ENCODE data around the gene MRPS9. TPM values are rescaled to one million over a fixed set of nuclear protein-coding genes. Genes with fewer than 3 reads are reported as not detected.

Gene MRPS9
- total and polyA plus RNA-seq, 2 of the 13 experiments (the other 11 are each of a cell fraction or from before 2014, with no cell fraction given), result 31.2 to 91.8 TPM

DNA sequence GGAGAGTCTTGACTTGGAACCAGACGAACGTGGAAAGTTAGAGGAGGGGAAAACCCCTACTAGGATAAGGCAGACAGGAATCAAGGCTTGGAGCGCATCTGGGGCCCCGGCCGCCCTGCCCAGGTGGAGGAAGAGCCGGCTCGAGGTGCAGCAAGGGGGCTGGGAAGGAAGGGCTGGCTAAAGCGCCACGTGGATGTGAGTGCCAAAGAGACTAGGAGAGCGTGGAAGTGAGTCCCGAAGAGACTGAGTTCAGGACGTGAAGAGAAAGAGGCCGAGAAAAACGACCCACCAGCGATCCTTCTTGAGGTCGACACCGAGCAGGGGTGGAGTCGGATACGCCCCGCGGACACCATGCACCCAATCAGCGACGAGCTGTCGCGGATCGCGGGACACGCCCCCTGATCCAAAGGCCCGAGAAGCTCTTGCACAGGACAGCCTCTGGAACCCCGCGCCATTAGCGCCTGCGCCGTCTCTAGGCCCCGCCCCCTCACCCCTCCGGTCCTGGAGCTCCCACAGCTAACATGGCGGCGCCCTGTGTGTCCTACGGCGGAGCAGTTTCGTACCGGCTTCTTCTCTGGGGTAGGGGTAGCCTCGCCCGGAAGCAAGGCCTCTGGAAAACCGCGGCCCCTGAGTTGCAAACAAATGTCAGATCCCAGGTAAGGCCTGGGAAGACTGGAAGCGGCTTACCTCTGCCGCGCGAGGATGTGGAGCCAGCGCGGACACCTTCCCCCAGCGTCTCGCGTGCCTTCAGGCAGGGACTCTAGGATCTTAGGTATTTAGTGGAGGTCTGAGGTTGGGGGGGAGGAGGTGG, at the start of gene MRPS9 (continued):
- TF ChIP-seq DR1 (CRISPR knock-in tag; IDR thresholded peaks at IDR 0.05) (peak; percentile 67), MXI1 (IDR thresholded peaks at IDR 0.05; ENCODE audit: borderline replicate concordance, low read depth, low read length) (peak; percentile 71; the same call in 1 of the 3 replicates), TRAFD1 (CRISPR knock-in tag; IDR thresholded peaks at IDR 0.05; ENCODE audit: borderline replicate concordance) (peak; percentile 70; the same call in 1 of the 2 replicates), ZNF713 (CRISPR knock-in tag; IDR thresholded peaks at IDR 0.05) (0 out of 2 replicates have a peak, but pooled peaks have one; percentile 30), U2AF1 (optimal IDR thresholded peaks at IDR 0.05; ENCODE audit: low read depth, low read length) (peak; percentile 79), ATM (IDR thresholded peaks at IDR 0.05; ENCODE audit: borderline replicate concordance) (no peak), ZNF383 (CRISPR knock-in tag; IDR thresholded peaks at IDR 0.05; ENCODE audit: borderline replicate concordance) (peak; percentile 35; the same call in 1 of the 2 replicates), RNF2 (conservative IDR thresholded peaks at IDR 0.05; ENCODE audit: low read depth) (no peak), SRY (CRISPR knock-in tag; IDR thresholded peaks at IDR 0.05) (peak; percentile 51; the same call in 1 of the 2 replicates), ZFP36 (IDR thresholded peaks at IDR 0.05; ENCODE audit: borderline replicate concordance, low read depth, low read length, partially characterized antibody) (no peak), ZNF574 (CRISPR knock-in tag; IDR thresholded peaks at IDR 0.05) (peak; percentile 45; the same call in 1 of the 2 replicates), CBFB (CRISPR knock-in tag; IDR thresholded peaks at IDR 0.05) (peak; percentile 51), ZNF883 (CRISPR knock-in tag; IDR thresholded peaks at IDR 0.05; ENCODE audit: not compliant biosample characterization) (peak; percentile 79), ZNF276 (CRISPR knock-in tag; IDR thresholded peaks at IDR 0.05; ENCODE audit: low read depth) (peak; percentile 62; the same call in 1 of the 2 replicates), ZKSCAN8 (CRISPR knock-in tag; IDR thresholded peaks at IDR 0.05; ENCODE audit: borderline replicate concordance) (no peak), ZFX (CRISPR knock-in tag; IDR thresholded peaks at IDR 0.05; ENCODE audit: low read depth) (peak; percentile 83), ZNF430 (CRISPR knock-in tag; IDR thresholded peaks at IDR 0.05) (peak; percentile 89), ZNF564 (CRISPR knock-in tag; IDR thresholded peaks at IDR 0.05) (peak; percentile 88), ZNF780A (CRISPR knock-in tag; IDR thresholded peaks at IDR 0.05) (no peak), ZNF441 (CRISPR knock-in tag; IDR thresholded peaks at IDR 0.05; ENCODE audit: borderline replicate concordance) (peak; percentile 18; the same call in 1 of the 2 replicates), ZNF747 (CRISPR knock-in tag; IDR thresholded peaks at IDR 0.05; ENCODE audit: borderline replicate concordance) (0 out of 2 replicates have a peak, but pooled peaks have one; percentile 43), ZNF572 (CRISPR knock-in tag; IDR thresholded peaks at IDR 0.05) (no peak; the same call in 1 of the 2 replicates), GTF3A (CRISPR knock-in tag; conservative IDR thresholded peaks at IDR 0.05) (no peak), SRSF1 (optimal IDR thresholded peaks at IDR 0.05; ENCODE audit: low read depth, low read length) (peak; percentile 80)

Data from HepG2 (cell line).